Stimulated activated CD8-positive, alpha-beta memory T cell treated with anti-CD3 and anti-CD28 coated beads, Interleukin-4, amount 100 ng/mL, for 1 hour (primary cell): ENCODE results near the gene TTC24.
"Not testable (repeated sequence)": the region's sequence is repeated elsewhere in the genome, so short reads cannot be mapped to it uniquely, and the experiment has no call there.

Source experiments
- DNase-seq, 2 donors: peaks; one replicate each; pipeline ENCODE4 v3.0.0-alpha.2; 2020; ENCODE audit warnings: low read depth in 2 of 2, low spot score in 1 of 2

Gene TTC24

GRCh38 chr1:156579472-156579871 is at the start of gene TTC24:
Gene TTC24, plus strand, starts transcription at chr1:156579723. Its CDS starts 1,642 bp downstream, at chr1:156581365.
- DNase-seq: no peak

GRCh38 chr1:156530006-156530405 is 49.5 kb upstream of the TTC24 start:
- DNase-seq: no peak

DNA sequence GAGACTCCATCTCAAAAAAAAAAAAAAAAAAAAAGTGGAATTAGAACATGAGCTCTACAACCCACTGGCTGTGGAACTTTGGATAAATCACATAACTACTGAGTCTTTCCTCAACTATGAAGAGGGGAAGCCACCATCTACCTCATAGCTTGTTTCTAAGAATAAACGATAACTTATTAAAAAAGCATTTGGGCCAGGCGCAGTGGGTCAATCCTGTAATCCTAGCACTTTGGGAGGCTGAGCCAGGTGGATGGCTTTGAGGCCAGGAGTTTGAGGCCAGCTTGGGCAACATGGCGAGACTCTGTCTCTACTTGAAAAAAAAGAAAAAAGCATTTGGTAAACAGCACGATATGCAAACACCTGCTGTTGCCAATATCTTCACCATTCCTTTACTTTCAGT is 47.1 kb upstream of the TTC24 start:
- DNase-seq: no peak

- no peak for DNase-seq
Measured at GRCh38 chr1:156533568-156534220, 45.8 kb upstream of the TTC24 start.

GRCh38 chr1:156534424-156535060 is 45.0 kb upstream of the TTC24 start:
- no peak for DNase-seq

- DNase-seq: no peak
Measured at GRCh38 chr1:156537027-156537426, 42.5 kb upstream of the TTC24 start.

- no peak for DNase-seq
Measured at GRCh38 chr1:156538711-156539440, 40.6 kb upstream of the TTC24 start.

DNA sequence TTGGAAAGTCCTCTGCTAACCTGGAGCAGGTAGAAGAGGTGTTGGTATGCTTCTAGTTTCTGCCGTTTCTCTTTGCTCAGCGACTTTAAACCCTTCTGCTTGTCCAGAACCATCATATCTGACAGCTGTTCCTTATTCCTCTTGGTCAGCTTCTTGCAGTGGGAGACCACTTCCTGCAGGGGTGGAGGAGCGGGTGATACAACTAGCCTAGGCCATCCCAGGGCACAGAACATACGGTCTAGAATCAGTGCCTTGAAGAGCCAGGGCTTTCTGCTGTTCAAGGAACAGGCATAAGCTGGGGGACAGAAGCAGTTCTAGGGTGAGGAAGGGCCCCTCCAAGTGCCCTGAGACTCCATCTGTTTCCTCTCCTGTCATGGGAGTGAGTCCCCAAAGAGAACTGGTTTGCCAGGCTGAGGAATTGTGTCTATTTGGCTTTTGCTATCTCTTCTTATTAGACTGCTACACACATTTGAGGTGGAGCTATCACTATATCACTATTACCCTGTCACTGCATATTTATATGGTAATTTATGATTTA is 39.6 kb upstream of the TTC24 start:
- no peak for DNase-seq

DNA sequence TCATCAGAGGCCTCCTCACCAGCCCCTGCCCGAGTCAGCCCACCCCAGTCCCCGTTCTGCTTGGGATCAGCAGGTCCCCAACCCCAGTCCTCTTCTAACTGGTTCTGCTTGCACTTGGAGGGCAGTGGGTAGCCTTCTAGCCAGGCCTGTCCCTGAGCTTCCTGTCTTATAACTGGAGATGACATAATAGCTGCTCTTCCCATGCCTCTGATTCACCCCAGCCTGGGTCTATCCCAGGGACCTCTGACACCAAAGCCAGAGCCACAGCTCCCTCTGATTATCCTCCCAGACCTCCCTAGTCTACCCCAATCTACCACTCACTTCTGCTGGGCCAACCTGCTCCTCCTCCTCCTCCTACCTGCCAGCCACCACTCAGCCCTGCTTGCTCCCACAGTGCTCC is 38.6 kb upstream of the TTC24 start:
- no peak for DNase-seq

DNA sequence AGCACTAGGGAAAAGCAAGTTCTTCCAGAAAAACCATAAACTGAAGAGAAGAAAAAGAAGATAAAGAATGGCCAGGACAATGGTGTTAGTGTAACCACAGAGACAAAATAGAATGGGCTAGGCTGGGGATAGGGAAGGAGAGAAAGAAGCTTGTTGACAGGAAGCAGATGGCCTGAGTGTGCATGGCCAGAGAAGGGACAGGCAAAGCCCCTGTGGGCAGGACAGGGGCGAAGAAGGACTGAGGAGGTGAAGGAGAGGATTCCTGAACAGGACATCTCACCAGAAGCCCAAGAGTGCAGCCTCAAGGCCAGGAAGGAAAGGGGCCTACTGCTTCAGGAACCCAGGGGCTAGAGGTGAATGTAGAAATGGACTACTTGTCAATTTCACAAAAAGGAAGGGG is 36.5 kb upstream of the TTC24 start:
- no peak for DNase-seq

GRCh38 chr1:156544592-156545102 is 34.9 kb upstream of the TTC24 start:
- no peak for DNase-seq

DNA sequence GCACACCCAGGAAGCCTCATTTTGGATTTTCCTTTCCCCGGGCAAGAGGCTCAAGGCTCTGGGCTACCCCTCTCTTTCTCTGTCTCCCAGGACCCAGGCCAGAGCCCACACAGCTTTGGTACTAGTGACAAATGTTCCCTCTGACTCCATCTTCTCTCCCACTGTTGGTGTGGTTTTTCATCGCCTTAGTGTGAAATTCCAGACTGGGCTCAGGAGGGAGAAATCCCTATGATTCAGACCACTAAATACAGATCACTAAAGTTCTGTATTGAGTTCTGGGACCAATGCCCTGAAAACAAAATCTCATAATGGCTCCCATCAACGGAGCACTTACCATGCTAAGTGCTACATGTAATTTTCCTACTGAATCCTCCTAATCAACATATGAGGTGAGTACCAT is 33.3 kb upstream of the TTC24 start:
- no peak for DNase-seq

DNA sequence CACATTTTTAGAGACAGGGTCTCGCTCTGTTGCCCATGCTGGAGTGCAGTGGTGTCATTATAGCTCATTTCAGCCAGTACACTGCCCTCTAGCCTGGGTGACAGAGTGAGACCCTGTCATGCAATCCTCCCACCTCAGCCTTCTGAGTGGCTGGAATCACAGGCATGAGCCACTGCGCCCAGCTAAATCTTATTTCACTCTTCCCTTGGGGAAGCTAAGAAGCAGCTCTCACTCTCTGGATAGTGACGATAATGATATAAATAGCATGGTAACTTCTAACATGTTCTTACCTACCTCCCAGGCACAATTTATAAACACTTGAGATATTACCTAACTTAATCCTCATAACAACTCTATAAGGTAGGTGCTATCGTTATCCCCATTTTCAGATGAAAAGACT is 32.1 kb upstream of the TTC24 start:
- DNase-seq: no peak

DNA sequence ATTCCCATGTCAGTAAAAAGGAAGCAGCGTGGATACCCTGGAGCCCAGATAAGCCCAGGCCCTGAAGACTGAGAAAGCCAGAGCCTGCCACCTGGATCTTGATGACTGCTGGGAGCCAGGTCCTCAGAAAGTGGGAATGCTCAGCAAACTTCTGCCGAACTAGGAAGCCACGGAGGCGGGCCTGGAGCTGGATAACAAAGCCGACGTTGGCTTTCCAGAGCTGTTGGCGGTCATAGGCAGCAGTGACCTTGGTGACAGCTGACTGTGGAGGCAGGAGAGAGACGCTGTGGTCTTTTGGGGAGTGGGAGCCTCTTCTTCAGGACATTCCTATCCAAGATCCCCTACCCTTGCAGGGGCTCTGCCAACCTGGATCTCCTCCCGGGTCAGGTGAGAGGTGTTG is 31.5 kb upstream of the TTC24 start:
- no peak for DNase-seq

GRCh38 chr1:156549390-156549789 is 30.1 kb upstream of the TTC24 start:
- DNase-seq: no peak

DNA sequence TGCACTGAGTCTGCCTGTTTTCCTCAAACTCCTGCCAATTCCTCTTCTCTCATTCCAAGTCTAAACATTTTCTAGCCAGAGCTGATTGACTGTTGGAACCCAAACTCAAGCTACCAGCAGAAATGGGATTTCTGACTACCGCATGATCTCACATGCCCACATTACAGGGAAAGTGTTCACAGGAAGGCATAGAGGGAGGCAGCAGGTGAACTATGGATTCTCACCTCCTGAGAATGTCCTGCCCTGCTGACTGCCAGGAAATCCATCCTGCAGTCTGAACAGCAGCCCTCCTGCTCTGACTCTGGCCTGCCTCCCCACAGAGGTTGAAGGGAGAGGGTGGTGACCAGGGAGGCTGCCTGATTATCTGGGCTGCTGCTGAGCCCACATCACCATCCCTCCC is 29.7 kb upstream of the TTC24 start:
- DNase-seq: no peak

DNA sequence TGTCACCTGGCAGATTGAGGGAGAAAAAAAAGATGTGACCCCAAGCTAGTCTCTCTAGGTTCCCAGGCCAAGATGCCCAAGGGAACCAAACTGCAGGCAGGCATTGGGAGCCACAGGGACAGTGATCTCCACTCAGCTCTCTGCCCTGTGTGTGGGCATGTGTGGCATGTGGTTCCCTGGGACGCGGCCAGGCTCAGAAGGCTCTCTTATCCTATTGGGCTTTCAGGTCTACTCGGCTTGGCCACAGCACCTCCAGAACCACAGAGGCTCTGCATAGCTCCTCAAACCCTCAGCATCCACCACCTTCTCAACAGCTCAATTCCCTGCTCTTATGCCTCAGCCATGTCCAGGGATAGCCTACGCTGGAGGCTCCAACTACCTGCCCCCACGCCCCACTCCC is 29.2 kb upstream of the TTC24 start:
- no peak for DNase-seq

DNA sequence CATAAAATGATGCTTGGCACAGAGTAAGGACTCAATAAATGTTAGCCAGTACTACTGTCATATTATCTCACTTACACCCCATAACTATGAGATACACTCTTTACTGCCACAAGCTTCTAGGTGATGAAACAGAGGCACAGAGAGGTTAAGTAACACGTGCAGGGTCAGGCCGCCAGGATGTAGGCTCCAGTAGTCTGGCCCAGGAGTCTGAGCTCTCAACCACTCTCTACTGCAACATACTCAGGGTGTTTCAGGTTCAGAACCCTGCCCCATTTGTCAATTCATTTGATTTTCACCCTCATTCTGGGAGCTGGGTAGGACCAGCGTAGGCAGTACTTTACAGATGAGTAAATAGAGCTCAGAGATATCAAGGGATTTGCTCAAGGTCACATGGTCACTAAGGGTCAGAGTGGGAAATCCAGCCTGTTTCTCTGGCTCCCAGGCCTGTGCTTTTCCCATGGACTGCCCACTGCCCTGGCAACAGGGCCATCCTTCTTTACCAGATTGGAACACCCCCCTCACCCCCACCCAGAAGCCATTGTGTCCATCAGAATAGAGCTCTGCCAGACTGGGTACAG is 28.4 kb upstream of the TTC24 start:
- no peak for DNase-seq

DNA sequence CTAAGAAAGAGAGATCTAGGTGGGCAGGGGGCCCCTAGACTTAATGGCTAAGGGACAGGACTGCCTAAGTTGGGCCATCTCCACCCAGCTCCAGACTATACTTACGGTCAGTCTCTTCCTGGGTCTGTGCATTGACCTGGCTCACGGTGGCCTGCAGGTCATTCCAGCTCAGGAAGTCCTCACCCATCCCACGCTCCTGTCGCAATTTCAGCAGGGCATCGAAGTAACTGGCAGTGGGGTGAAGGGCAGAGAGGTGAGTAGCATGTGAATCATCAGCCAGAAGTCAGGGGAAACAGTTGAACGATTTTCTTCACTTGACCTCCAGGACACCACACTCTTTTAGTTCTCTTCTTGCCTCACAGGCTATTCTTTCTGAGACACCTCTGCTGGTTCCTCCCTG is 27.7 kb upstream of the TTC24 start:
- no peak for DNase-seq

DNA sequence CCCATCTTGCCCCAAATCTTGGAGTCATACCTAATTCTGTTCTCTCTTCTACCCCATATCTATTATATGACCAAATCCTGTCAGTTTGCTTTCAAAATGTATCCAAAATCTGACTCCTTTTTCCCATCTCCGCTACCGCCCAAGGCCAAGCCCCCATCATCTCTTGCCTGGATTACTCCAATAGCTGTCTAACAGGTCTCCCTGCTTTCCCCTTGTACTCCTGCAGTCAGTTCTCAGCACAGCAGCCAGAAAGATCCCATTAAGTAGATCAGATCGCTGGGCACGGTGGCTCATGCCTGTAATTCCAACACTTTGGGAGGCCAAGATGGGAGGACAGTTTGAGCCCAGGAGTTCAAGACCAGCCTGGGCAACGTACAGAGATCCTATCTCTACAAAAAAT is 27.0 kb upstream of the TTC24 start:
- no peak for DNase-seq

DNA sequence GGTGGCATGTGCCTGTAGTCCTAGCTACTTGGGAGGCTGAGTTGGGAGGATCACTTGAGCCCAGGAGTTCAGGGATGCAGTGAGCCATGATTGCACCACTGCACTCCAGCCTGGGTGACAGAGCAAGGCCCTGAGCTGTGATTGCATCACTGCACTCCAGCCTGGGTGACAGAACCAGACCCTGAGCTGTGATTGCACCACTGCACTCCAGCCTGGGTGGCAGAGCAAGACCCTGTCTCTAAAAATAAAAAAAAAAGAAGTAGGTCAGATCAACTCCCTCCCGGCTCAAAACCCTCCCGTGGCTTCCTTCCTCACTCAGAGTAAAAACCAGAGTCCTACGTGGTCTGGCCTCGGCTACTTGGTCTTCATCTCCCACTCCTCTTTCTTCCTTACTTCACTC is 26.6 kb upstream of the TTC24 start:
- not testable (repeated sequence) for DNase-seq
